ENCODE measurements around the gene ZSWIM4. TPM values are rescaled to one million over a fixed set of nuclear protein-coding genes. Genes with fewer than 3 reads are reported as not detected.

Gene ZSWIM4
- total and polyA plus RNA-seq, 2 of the 13 experiments (the other 11 are each of a cell fraction or from before 2014, with no cell fraction given) = 0.33 to 0.86 TPM

DNA sequence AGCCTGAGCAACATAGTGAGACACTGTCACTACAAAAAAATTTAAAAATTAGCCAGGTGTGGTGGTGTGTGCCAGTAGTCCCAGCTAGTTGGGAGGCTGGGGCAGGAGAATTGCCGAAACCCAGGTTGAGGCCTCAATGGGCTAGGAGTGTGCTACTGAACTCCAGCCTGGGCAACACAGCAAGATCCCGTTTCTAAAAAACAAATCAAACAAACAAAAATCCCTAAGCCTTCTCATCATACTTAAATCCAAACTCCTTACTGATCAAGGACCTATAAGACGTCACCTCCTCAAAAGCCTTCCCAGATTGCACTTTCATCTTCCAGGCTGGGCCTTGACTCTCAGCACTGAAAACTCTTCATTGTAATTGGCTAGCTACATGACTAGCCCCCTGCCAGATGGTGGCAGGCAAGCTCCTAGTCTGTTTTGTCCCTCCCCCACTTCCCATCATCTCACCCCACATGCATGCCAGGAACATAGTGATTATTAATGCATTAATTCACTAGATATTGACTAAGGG lies 64.2 kb downstream of the ZSWIM4 start (continued):
- no peak for TF ChIP-seq STAT6 (CRISPR knock-in tag; IDR thresholded peaks at IDR 0.05; ENCODE audit: borderline replicate concordance)
- no peak for TF ChIP-seq RBFOX2 (IDR thresholded peaks at IDR 0.05; ENCODE audit: low read depth, low read length)

- Histone ChIP-seq H3K9ac (ENCODE audit: insufficient read depth, low read depth, low read length) (no peak overlapping the region), H3K27ac (ENCODE audit: extremely low read length, insufficient read depth, low read length) (no peak overlapping the region), H4K20me1 (ENCODE audit: insufficient read depth, low read length) (no peaks in the 10 kb centered on the region), H3K79me2 (ENCODE audit: insufficient read depth, low read length) (no peaks in the 10 kb centered on the region), H3K4me1 (ENCODE audit: insufficient read depth, low read length) (peaks cover 29% of the 10 kb centered on the region), H2AFZ (ENCODE audit: low read length) (no peak overlapping the region), H3K9me3 (ENCODE audit: low read length) (no peaks in the 10 kb centered on the region), H3K27me3 (ENCODE audit: control insufficient read depth in 1 of 2, insufficient read depth in 2 of 2, low read length in 2 of 2) (peaks cover 0 to 9% of the 10 kb centered on the region in 2 experiments; a peak in 1 of 5 replicates), H3K4me3 (replicated peaks in 1 of 3; ENCODE audit: insufficient read depth in 1 of 3, low read depth in 2 of 3, low read length in 3 of 3) (no peak overlapping the region), H3K4me2 (ENCODE audit: low read depth, low read length) (no peak overlapping the region), H3K36me3 (replicated peaks in 1 of 2; ENCODE audit: control insufficient read depth in 1 of 2, insufficient read depth in 2 of 2, low read length in 2 of 2) (no peaks in the 10 kb centered on the region)
- POLR2A ChIA-PET = interaction anchor here (2.4 to 3.4 kb wide), 3 partner anchors 9 to 86 kb away, joined by 18 to 30 read pairs (median 26); partner anchors contain the start of gene C19orf53
- DNase-seq (ENCODE audit: low spot score) (no peak), ATAC-seq (no peak), FAIRE-seq (no peak)
- 0 out of 2 replicates have a peak, but pooled peaks have one; percentile 26 for TF ChIP-seq ZMYM3 (CRISPR knock-in tag; IDR thresholded peaks at IDR 0.05)
- no peak for TF ChIP-seq ZBTB1 (CRISPR knock-in tag; IDR thresholded peaks at IDR 0.05; ENCODE audit: borderline replicate concordance)
- 0 out of 2 replicates have a peak, but pooled peaks have one; percentile 18 for TF ChIP-seq ZNF263 (CRISPR knock-in tag; IDR thresholded peaks at IDR 0.05)
- peak; percentile 44; the same call in 1 of the 2 replicates for TF ChIP-seq ZNF121 (CRISPR knock-in tag; IDR thresholded peaks at IDR 0.05)
- no peak for TF ChIP-seq ZNF160 (CRISPR knock-in tag; IDR thresholded peaks at IDR 0.05)
- CTCF ChIA-PET (ENCODE audit: low intra/inter-chr PET ratio, low total read pairs) = no interaction called here
- no TSS peak for BruUV-seq (replicated peaks)
- intact Hi-C loops (cut with micrococcal nuclease; ENCODE audit: unreplicated experiment) = loop anchor here (5.0 kb wide), 1 partner anchor 264 kb away; no protein-coding TSS in a partner anchor
- WGBS (ENCODE audit: low lambda C conversion rate) = 68% methylated on average over 13 of the region's 13 CpGs
- in situ Hi-C loops (cut with HindIII; ENCODE audit: extremely low pct_ligation_motif_present, low pct_unique_long_range_greater_than_20kb) = loop anchor here (5.0 kb wide), 1 partner anchor 79 kb away; no protein-coding TSS in a partner anchor
Measured at GRCh38 chr19:13860679-13861391, 65.6 kb downstream of the ZSWIM4 start.
